WTC11 (cell line): ENCODE data around the gene SLC35G2.

Experiments used
- CREM ChIP-seq: sonication (generic); formaldehyde crosslinking; IDR thresholded peaks from 2 replicates; pipeline ENCODE4 v1.8.1; 2022; ENCODE audit warnings: mild to moderate bottlenecking, missing genetic modification reagents, moderate library complexity
- IRF2 ChIP-seq: sonication (generic); formaldehyde crosslinking; IDR thresholded peaks from 2 replicates; pipeline ENCODE4 v1.8.0; 2022; ENCODE audit warnings: low read depth, missing genetic modification reagents, borderline replicate concordance
- JAZF1 ChIP-seq: fragments of 250-450 bp; sonication (Bioruptor Pico); IDR thresholded peaks from 2 replicates; pipeline ENCODE4 v1.9.0; 2021; ENCODE audit warnings: moderate library complexity, mild to moderate bottlenecking, inconsistent platforms
- NFYB ChIP-seq: sonication (generic); formaldehyde crosslinking; conservative IDR thresholded peaks from 2 replicates; pipeline ENCODE4 v1.8.0; 2022; ENCODE audit warnings: low read depth, missing genetic modification reagents
- SP1 ChIP-seq: sonication (generic); formaldehyde crosslinking; conservative IDR thresholded peaks from 2 replicates; pipeline ENCODE4 v1.8.1; 2022; ENCODE audit warnings: missing genetic modification reagents
- TP53 ChIP-seq: sonication (generic); formaldehyde crosslinking; IDR thresholded peaks from 2 replicates; pipeline ENCODE4 v1.8.1; 2023; ENCODE audit warnings: mild to moderate bottlenecking, missing genetic modification reagents
- TF ChIP-seq, protein P1 (sequence below): fragments of 200-600 bp; IDR thresholded peaks from 2 replicates; pipeline ENCODE4 v1.8.0; 2022; ENCODE audit warnings: antibody characterized with exemption
- TF ChIP-seq, protein P2 (sequence below): sonication (generic); formaldehyde crosslinking; IDR thresholded peaks from 2 replicates; pipeline ENCODE4 v1.8.0; 2022; ENCODE audit warnings: mild to moderate bottlenecking, missing genetic modification reagents
- TF ChIP-seq, protein P3 (sequence below): sonication (generic); formaldehyde crosslinking; IDR thresholded peaks from 2 replicates; pipeline ENCODE4 v1.8.0; 2022; ENCODE audit warnings: mild to moderate bottlenecking, missing genetic modification reagents
- TF ChIP-seq, protein P4 (sequence below): sonication (generic); formaldehyde crosslinking; IDR thresholded peaks from 2 replicates; pipeline ENCODE4 v1.8.0; 2023; ENCODE audit warnings: mild to moderate bottlenecking, missing genetic modification reagents

DNA sequence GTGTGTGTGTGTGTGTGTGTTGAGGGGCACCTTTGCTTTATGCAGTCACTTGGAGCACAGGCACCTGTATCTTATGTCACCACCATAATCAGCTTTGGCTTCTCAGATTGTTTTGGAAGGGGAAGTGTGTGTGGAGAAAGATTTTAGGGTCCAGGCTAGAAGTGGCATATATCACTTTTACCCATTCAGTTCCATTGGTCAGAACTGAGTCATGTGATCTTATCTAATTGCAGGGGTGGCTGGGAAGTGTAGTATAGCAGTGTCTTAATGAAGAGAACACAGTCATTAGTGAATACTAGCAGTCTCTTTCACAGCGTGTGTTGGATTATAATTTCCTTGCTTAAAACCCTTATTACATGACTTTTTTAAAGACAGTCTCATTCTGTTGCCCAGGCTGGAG, 63.6 kb downstream of the SLC35G2 start:
- TF ChIP-seq NFYB (CRISPR knock-in tag) (peak; percentile 75), SP1 (no peak), TP53 (CRISPR knock-in tag) (no peak), JAZF1 (CRISPR knock-in tag) (no peak), CREM (CRISPR knock-in tag) (no peak), IRF2 (CRISPR knock-in tag) (no peak)
- TF ChIP-seq, protein P1, sequence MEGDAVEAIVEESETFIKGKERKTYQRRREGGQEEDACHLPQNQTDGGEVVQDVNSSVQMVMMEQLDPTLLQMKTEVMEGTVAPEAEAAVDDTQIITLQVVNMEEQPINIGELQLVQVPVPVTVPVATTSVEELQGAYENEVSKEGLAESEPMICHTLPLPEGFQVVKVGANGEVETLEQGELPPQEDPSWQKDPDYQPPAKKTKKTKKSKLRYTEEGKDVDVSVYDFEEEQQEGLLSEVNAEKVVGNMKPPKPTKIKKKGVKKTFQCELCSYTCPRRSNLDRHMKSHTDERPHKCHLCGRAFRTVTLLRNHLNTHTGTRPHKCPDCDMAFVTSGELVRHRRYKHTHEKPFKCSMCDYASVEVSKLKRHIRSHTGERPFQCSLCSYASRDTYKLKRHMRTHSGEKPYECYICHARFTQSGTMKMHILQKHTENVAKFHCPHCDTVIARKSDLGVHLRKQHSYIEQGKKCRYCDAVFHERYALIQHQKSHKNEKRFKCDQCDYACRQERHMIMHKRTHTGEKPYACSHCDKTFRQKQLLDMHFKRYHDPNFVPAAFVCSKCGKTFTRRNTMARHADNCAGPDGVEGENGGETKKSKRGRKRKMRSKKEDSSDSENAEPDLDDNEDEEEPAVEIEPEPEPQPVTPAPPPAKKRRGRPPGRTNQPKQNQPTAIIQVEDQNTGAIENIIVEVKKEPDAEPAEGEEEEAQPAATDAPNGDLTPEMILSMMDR = no peak
- TF ChIP-seq, protein P2, sequence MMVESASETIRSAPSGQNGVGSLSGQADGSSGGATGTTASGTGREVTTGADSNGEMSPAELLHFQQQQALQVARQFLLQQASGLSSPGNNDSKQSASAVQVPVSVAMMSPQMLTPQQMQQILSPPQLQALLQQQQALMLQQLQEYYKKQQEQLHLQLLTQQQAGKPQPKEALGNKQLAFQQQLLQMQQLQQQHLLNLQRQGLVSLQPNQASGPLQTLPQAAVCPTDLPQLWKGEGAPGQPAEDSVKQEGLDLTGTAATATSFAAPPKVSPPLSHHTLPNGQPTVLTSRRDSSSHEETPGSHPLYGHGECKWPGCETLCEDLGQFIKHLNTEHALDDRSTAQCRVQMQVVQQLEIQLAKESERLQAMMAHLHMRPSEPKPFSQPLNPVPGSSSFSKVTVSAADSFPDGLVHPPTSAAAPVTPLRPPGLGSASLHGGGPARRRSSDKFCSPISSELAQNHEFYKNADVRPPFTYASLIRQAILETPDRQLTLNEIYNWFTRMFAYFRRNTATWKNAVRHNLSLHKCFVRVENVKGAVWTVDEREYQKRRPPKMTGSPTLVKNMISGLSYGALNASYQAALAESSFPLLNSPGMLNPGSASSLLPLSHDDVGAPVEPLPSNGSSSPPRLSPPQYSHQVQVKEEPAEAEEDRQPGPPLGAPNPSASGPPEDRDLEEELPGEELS (CRISPR knock-in tag) = no peak
- TF ChIP-seq, protein P3, sequence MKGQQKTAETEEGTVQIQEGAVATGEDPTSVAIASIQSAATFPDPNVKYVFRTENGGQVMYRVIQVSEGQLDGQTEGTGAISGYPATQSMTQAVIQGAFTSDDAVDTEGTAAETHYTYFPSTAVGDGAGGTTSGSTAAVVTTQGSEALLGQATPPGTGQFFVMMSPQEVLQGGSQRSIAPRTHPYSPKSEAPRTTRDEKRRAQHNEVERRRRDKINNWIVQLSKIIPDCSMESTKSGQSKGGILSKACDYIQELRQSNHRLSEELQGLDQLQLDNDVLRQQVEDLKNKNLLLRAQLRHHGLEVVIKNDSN (CRISPR knock-in tag) = peak; percentile 86
- TF ChIP-seq, protein P4, sequence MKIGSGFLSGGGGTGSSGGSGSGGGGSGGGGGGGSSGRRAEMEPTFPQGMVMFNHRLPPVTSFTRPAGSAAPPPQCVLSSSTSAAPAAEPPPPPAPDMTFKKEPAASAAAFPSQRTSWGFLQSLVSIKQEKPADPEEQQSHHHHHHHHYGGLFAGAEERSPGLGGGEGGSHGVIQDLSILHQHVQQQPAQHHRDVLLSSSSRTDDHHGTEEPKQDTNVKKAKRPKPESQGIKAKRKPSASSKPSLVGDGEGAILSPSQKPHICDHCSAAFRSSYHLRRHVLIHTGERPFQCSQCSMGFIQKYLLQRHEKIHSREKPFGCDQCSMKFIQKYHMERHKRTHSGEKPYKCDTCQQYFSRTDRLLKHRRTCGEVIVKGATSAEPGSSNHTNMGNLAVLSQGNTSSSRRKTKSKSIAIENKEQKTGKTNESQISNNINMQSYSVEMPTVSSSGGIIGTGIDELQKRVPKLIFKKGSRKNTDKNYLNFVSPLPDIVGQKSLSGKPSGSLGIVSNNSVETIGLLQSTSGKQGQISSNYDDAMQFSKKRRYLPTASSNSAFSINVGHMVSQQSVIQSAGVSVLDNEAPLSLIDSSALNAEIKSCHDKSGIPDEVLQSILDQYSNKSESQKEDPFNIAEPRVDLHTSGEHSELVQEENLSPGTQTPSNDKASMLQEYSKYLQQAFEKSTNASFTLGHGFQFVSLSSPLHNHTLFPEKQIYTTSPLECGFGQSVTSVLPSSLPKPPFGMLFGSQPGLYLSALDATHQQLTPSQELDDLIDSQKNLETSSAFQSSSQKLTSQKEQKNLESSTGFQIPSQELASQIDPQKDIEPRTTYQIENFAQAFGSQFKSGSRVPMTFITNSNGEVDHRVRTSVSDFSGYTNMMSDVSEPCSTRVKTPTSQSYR (CRISPR knock-in tag) = no peak
